GM23338 (cell line): ENCODE results near the gene CRACDL. TPM values are rescaled to one million over a fixed set of nuclear protein-coding genes. Genes with fewer than 3 reads are reported as not detected.

ENCODE experiments used
- ATAC-seq: fragments of 200-7000 bp; cut with Tn5 transposase; 3 replicates; pipeline ENCODE4 v1.9.1; 2020
- DNase-seq: peaks from one replicate; pipeline ENCODE4 v3.0.0-alpha.2; 2015; ENCODE audit warnings: low spot score
- H2AFZ ChIP-seq: fragments of 200-600 bp; sonication (generic); 2 replicates; pipeline ENCODE4 v1.8.0; 2016; ENCODE audit warnings: antibody characterized with exemption, mild to moderate bottlenecking, moderate library complexity
- H3F3A ChIP-seq: fragments of 200-600 bp; sonication (generic); replicated peaks from 2 replicates; pipeline ENCODE4 v1.8.0; 2017; ENCODE audit warnings: antibody characterized with exemption, mixed run types, low read depth
- H3K27ac ChIP-seq: fragments of 200-600 bp; sonication (generic); 2 replicates; pipeline ENCODE4 v1.6.1; 2016; ENCODE audit warnings: low read depth
- H3K27me3 ChIP-seq: fragments of 200-600 bp; sonication (generic); 2 replicates; pipeline ENCODE4 v1.8.0; 2016; ENCODE audit warnings: mild to moderate bottlenecking, mixed run types, moderate library complexity; ENCODE audit not compliant: insufficient read depth
- H3K36me3 ChIP-seq: fragments of 200-600 bp; sonication (generic); 2 replicates; pipeline ENCODE4 v1.8.0; 2016; ENCODE audit warnings: mild to moderate bottlenecking; ENCODE audit not compliant: insufficient read depth
- H3K4me1 ChIP-seq: fragments of 200-600 bp; sonication (generic); 2 replicates; pipeline ENCODE4 v1.8.0; 2016; ENCODE audit warnings: mild to moderate bottlenecking, moderate library complexity; ENCODE audit not compliant: insufficient read depth
- H3K4me2 ChIP-seq: fragments of 200-600 bp; sonication (generic); 2 replicates; pipeline ENCODE4 v1.7.1; 2017; ENCODE audit warnings: mixed run types
- H3K4me3 ChIP-seq: fragments of 200-600 bp; sonication (generic); 2 replicates; pipeline ENCODE4 v1.6.1; 2016; ENCODE audit warnings: mixed run types
- H3K79me2 ChIP-seq: fragments of 200-600 bp; sonication (generic); replicated peaks from 2 replicates; pipeline ENCODE4 v1.8.0; 2017; ENCODE audit warnings: mild to moderate bottlenecking; ENCODE audit not compliant: insufficient read depth
- H3K9me2 ChIP-seq: fragments of 200-600 bp; sonication (generic); 2 replicates; pipeline ENCODE4 v1.8.0; 2017; ENCODE audit not compliant: insufficient read depth
- H4K20me1 ChIP-seq: fragments of 200-600 bp; sonication (generic); replicated peaks from 2 replicates; pipeline ENCODE4 v1.8.0; 2017; ENCODE audit warnings: mild to moderate bottlenecking; ENCODE audit not compliant: insufficient read depth
- H3K27ac Mint-ChIP-seq: 2 replicates; pipeline ENCODE4 v1.8.0; 2020; ENCODE audit warnings: inconsistent platforms, mild to moderate bottlenecking, moderate library complexity, mixed read lengths
- H3K27me3 Mint-ChIP-seq: 3 replicates; pipeline ENCODE4 v1.8.0; 2022; ENCODE audit warnings: low read depth, mild to moderate bottlenecking, moderate library complexity, mixed read lengths, inconsistent platforms; ENCODE audit not compliant: insufficient read depth, poor library complexity
- H3K36me3 Mint-ChIP-seq: 3 replicates; pipeline ENCODE4 v1.8.0; 2021; ENCODE audit warnings: low read depth, mild to moderate bottlenecking, inconsistent platforms, moderate library complexity, mixed read lengths
- H3K4me1 Mint-ChIP-seq: 3 replicates; pipeline ENCODE4 v1.8.0; 2020; ENCODE audit warnings: mild to moderate bottlenecking, inconsistent platforms, mixed read lengths
- H3K4me3 Mint-ChIP-seq: 3 replicates; pipeline ENCODE4 v1.8.0; 2021; ENCODE audit warnings: moderate library complexity, mild to moderate bottlenecking, inconsistent platforms, mixed read lengths
- H3K9me3 Mint-ChIP-seq: 3 replicates; pipeline ENCODE4 v1.8.0; 2020; ENCODE audit warnings: moderate library complexity, mild to moderate bottlenecking, inconsistent platforms, mixed read lengths
- CTCF ChIP-seq, 2 experiments: fragments of 200-600 bp in 1 of 2; sonication (generic) in 1 of 2; conservative IDR thresholded peaks; 2 replicates each; pipeline versions ENCODE4 v1.5.1 to v1.6.1; 2016 to 2017; ENCODE audit warnings: antibody characterized with exemption in 2 of 2, low read depth in 2 of 2, mild to moderate bottlenecking in 2 of 2, moderate library complexity in 1 of 2
- NANOG ChIP-seq: IDR thresholded peaks from 2 replicates; pipeline ENCODE4 v1.6.1; 2016; ENCODE audit warnings: antibody characterized with exemption, borderline replicate concordance
- POLR2AphosphoS5 ChIP-seq: IDR thresholded peaks from 2 replicates; pipeline ENCODE4 v1.6.1; 2016; ENCODE audit warnings: antibody characterized with exemption, low read depth
- REST ChIP-seq: IDR thresholded peaks from one replicate; pipeline ENCODE4 v1.6.1; 2018; ENCODE audit warnings: antibody characterized with exemption; ENCODE audit not compliant: unreplicated experiment
- STAT1 ChIP-seq: IDR thresholded peaks from one replicate; pipeline ENCODE4 v1.6.1; 2016; ENCODE audit warnings: antibody characterized with exemption; ENCODE audit not compliant: unreplicated experiment
- ZNF114 ChIP-seq: fragments of 250-450 bp; sonication (Bioruptor Pico); IDR thresholded peaks from 2 replicates; pipeline ENCODE4 v1.5.0; 2020; ENCODE audit warnings: mild to moderate bottlenecking, moderate library complexity
- ZNF331 ChIP-seq: fragments of 250-450 bp; sonication (Bioruptor Pico); IDR thresholded peaks from 2 replicates; pipeline ENCODE4 v1.5.0; 2020; ENCODE audit warnings: low read depth, mild to moderate bottlenecking, moderate library complexity
- ZNF462 ChIP-seq: fragments of 250-450 bp; sonication (Bioruptor Pico); IDR thresholded peaks from 2 replicates; pipeline ENCODE4 v1.5.0; 2020; ENCODE audit warnings: mild to moderate bottlenecking, moderate library complexity
- polyA plus RNA-seq: library from polyadenylated mRNA; unstranded; fragments of >200 nt; fragmentation: Nextera tagmentation; extraction: Ambion mirVana; gene quantifications from 2 replicates; pipeline ENCODE4 v1.2.1, GENCODE V29; 2016
- total RNA-seq: library from RNA; depleted of rRNA; stranded (reverse); fragments of >200 nt; shearing (Covaris generic); gene quantifications from 2 replicates; pipeline ENCODE4 v1.2.3, GENCODE V29; 2014

Gene CRACDL
- total and polyA plus RNA-seq, 2 experiments from 2014 or later = 0.14 to 0.16 TPM

GRCh38 chr2:98894331-98895000, 41.6 kb downstream of the CRACDL start:
- Histone ChIP-seq H3F3A (no peaks in the 10 kb centered on the region), H3K27me3 (no peaks in the 10 kb centered on the region), H3K4me2 (no peak overlapping the region), H2AFZ (peak overlapping the region; percentile 76; the same call in 1 of the 2 replicates), H3K4me3 (no peak overlapping the region), H3K9me2 (no peaks in the 10 kb centered on the region), H3K27ac (no peak overlapping the region), H3K4me1 (no peaks in the 10 kb centered on the region), H3K79me2 (no peaks in the 10 kb centered on the region), H3K36me3 (no peaks in the 10 kb centered on the region), H4K20me1 (no peaks in the 10 kb centered on the region)
- no peaks in the 10 kb centered on the region for H3K36me3 Mint-ChIP-seq
- H3K9me3 Mint-ChIP-seq = peaks cover 6% of the 10 kb centered on the region
- no peak for DNase-seq
- no peak overlapping the region for H3K4me3 Mint-ChIP-seq
- no peak overlapping the region for H3K27ac Mint-ChIP-seq
- ATAC-seq = no peak
- peaks cover 5% of the 10 kb centered on the region for H3K27me3 Mint-ChIP-seq
- TF ChIP-seq CTCF (conservative IDR thresholded peaks at IDR 0.05; ENCODE audit: low read depth in 2 of 2) = no peak
- TF ChIP-seq ZNF114 (CRISPR knock-in tag) = no peak
- no peak for TF ChIP-seq NANOG
- no peak for TF ChIP-seq STAT1
- TF ChIP-seq POLR2AphosphoS5 = no peak
- TF ChIP-seq ZNF331 (CRISPR knock-in tag) = no peak
- TF ChIP-seq REST = no peak
- TF ChIP-seq ZNF462 (CRISPR knock-in tag) = no peak
- H3K4me1 Mint-ChIP-seq = peaks cover 5% of the 10 kb centered on the region; the same call in 2 of the 3 replicates
